Measurements from ENCODE around the gene ANKRD39. TPM values are rescaled to one million over a fixed set of nuclear protein-coding genes. Genes with fewer than 3 reads are reported as not detected.
"Not testable (repeated sequence)": the region's sequence is repeated elsewhere in the genome, so short reads cannot be mapped to it uniquely, and the experiment has no call there.

The ANKRD39 gene
- total RNA-seq, 2 experiments from 2014 or later = 31.2 to 33.9 TPM

- POLR2A ChIA-PET = no interaction called here
- Mint-ChIP-seq H3K36me3 (peaks cover 3% of the 10 kb centered on the region), H3K27ac (no peak overlapping the region), H3K27me3 (no peaks in the 10 kb centered on the region), H3K4me1 (peaks cover 4% of the 10 kb centered on the region), H3K9me3 (no peaks in the 10 kb centered on the region), H3K4me3 (no peak overlapping the region)
- DNase-seq (no peak), ATAC-seq (ENCODE audit: low read depth) (no peak)
Measured at GRCh38 chr2:96807127-96807471, 50.7 kb downstream of the ANKRD39 start.

DNA sequence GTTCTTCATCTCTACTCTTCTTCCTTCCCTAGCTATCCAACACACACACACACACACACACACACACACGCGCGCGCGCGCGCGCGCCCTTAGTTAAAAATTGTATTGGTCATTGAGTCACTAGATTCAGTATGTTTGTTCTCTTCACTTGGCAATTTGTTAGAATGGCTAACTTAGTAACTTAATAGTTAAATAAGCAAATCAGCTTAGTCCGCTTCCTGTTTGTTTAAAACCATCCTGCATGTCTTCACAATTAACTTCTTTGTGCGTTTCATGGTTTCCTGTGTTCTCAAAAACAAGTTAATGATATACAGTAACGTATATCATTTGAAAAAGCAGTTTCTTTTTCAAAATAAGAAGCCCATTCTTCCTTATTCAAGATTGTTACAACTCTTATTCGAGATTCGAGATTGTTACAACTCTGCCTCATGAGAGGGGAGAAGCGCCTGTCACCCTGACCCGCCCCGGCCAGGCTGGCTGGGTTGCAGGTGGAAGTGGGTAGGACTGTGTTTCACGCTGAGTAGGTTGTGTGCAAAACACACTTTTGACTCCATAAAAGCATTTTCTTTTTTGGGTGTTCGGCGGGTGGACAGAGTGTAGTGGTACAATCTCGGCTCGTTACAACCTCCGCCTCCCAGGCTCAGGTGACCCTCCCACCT lies 51.2 kb downstream of the ANKRD39 start:
- POLR2A ChIA-PET = interaction anchor here (0.5 kb wide), 1 partner anchor 197 kb away, joined by 3 read pairs; no protein-coding TSS in a partner anchor
- peaks cover 4% of the 10 kb centered on the region for H3K4me1 Mint-ChIP-seq
- no peak for DNase-seq
- peak overlapping the region; percentile 11 for H3K4me3 Mint-ChIP-seq
- no peaks in the 10 kb centered on the region for H3K9me3 Mint-ChIP-seq
- peaks cover 3% of the 10 kb centered on the region for H3K36me3 Mint-ChIP-seq
- peak; percentile 64 for ATAC-seq (ENCODE audit: low read depth)
- H3K27ac Mint-ChIP-seq = peak overlapping the region; percentile 64
- no peaks in the 10 kb centered on the region for H3K27me3 Mint-ChIP-seq

DNA sequence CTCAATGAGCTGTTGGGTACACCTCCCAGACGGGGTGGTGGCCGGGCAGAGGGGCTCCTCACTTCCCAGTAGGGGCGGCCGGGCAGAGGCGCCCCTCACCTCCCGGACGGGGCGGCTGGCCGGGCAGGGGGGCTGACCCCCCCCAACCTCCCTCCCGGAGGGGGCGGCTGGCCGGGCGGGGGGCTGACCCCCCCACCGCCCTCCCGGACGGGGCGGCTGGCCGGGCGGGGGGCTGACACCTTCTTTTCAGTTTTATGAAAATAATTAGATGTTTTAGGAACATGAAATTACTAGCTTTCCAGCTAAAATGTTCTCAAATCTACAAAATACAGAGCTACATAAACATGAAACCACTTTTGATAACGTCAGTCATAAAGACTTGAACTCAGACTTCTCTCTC lies 51.9 kb downstream of the ANKRD39 start:
- not testable (repeated sequence) for H3K27me3 Mint-ChIP-seq; H3K27ac Mint-ChIP-seq; ATAC-seq (ENCODE audit: low read depth); DNase-seq; H3K9me3 Mint-ChIP-seq; H3K4me1 Mint-ChIP-seq; H3K36me3 Mint-ChIP-seq; H3K4me3 Mint-ChIP-seq
- POLR2A ChIA-PET = interaction anchor here (0.5 to 0.6 kb wide), 2 partner anchors 26 to 196 kb away, joined by 3 to 4 read pairs; no protein-coding TSS in a partner anchor

- Mint-ChIP-seq H3K27ac (no peak overlapping the region), H3K4me3 (no peak overlapping the region)
Measured at GRCh38 chr2:96804986-96805385, 52.8 kb downstream of the ANKRD39 start.

DNA sequence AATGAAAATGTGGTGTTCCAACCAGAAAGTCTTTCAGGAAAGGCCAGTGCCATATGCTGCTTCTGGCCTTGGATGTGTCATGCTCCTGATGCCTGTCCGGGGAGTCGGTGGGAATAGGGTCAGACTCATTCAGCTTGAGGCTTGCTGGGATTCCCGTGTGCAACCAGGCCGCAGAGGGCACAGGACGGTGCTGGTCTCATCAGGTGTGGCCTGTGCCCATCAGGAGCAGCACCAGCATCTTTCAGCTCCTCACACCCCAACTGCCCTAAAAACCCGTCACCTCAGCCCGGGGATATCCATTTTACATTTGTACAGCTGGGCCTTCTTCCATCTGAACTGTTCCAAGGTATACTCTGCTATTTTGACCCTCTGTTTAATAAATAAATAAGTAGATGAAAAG lies 55.1 kb downstream of the ANKRD39 start:
- POLR2A ChIA-PET = no interaction called here
- H3K9me3 Mint-ChIP-seq = no peaks in the 10 kb centered on the region

More at GRCh38 chr2:96804986-96805385, 52.8 kb downstream of the ANKRD39 start:
- no peak for DNase-seq
- Mint-ChIP-seq H3K36me3 (peaks cover 3% of the 10 kb centered on the region), H3K27me3 (no peaks in the 10 kb centered on the region), H3K9me3 (no peaks in the 10 kb centered on the region), H3K4me1 (peaks cover 4% of the 10 kb centered on the region)
- POLR2A ChIA-PET = no interaction called here
- ATAC-seq (ENCODE audit: low read depth) = no peak

GRCh38 chr2:96801786-96802595 lies 55.8 kb downstream of the ANKRD39 start:
- Mint-ChIP-seq H3K27ac (no peak overlapping the region), H3K4me1 (peaks cover 4% of the 10 kb centered on the region), H3K4me3 (no peak overlapping the region), H3K27me3 (no peaks in the 10 kb centered on the region), H3K36me3 (no peaks in the 10 kb centered on the region), H3K9me3 (no peaks in the 10 kb centered on the region)
- ATAC-seq (ENCODE audit: low read depth) = no peak
- no peak for DNase-seq
- POLR2A ChIA-PET = no interaction called here

More for the DNA sequence above, 55.1 kb downstream of the ANKRD39 start:
- no peaks in the 10 kb centered on the region for H3K36me3 Mint-ChIP-seq
- no peak overlapping the region for H3K4me3 Mint-ChIP-seq
- H3K27ac Mint-ChIP-seq = no peak overlapping the region
- DNase-seq (no peak), ATAC-seq (ENCODE audit: low read depth) (no peak)
- H3K27me3 Mint-ChIP-seq = no peaks in the 10 kb centered on the region
- peaks cover 4% of the 10 kb centered on the region for H3K4me1 Mint-ChIP-seq

DNA sequence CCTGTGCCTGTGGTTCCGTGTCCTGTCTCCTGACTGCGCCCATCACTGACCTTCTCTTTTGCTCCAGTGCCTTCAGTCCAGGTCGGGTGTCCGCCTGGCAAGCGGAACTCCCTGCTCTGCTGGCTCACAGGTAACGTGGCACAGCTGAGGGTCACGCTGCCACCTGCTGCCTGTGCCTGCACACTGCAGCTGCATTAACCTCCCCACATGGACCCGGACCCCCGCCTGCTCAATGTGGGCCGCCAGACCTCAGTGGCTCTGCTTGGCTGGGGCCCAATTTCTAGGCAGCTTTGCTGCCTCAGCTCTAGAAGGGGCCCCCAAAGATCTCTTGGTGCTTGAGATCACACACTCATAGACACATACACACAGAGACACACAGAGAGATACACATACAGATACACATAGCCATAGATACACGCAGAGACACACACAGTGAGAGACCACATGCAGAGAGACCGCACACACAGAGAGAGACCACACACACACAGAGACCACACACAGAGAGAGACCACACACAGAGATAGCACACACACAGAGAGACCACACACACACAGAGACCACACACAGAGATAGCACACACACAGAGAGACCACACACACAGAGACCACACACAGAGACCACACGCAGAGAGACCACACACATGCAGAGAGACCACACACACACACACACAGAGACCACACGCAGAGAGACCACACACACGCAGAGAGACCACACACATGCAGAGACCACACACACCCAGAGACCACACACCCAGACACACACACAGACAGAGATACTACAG lies 56.6 kb downstream of the ANKRD39 start:
- H3K27ac Mint-ChIP-seq = no peak overlapping the region

DNA sequence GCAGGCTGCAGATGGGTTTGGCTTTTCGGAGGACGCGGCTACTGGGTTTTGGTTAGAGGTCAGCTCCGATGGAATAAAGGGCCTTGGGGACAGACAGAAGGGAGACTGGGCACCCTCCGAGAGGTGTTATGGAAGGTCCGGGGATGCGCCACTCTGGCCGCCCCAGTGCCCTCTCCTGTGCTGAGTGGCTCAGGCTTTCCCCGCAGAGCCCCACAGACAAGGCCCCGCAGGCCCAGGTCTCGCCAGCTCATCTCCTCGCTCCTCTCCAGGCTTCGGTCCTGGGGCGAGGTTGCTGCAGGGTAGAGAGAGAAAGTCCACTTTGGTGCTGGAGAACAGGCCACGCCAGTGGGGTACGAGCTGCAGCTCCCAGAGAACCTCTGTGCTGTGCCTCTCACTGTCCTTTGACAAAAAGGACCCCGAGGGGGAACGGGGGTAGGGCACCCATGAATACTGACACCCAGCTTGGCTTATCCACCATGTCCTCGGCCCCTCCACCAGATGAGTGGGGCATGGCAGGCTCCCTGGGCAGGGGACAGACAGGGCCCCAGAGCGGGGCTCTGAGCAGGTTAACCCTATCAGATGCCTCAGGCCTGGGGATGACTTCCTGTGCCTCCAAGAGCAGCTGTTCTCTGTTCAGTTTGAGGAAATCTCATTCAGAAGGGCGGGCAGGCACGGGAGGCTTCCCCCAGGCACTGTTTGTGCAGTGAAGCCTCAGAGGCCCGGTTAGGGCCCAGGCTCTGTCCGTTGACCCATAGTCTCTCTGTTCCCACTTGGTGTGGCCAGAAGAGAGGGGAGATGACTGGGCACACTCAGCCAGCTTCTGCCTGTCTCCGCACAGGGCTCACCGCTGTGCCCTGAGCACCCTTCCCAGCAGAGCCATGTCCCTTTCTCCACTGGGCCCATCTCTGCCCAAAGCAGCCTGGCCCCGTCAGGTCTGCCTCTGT lies 57.5 kb downstream of the ANKRD39 start:
- Mint-ChIP-seq H3K9me3 (no peaks in the 10 kb centered on the region), H3K4me3 (no peak overlapping the region), H3K27ac (no peak overlapping the region), H3K27me3 (no peaks in the 10 kb centered on the region), H3K4me1 (no peaks in the 10 kb centered on the region), H3K36me3 (no peaks in the 10 kb centered on the region)
- ATAC-seq (ENCODE audit: low read depth) = peak; percentile 22
- POLR2A ChIA-PET = interaction anchor here (0.6 to 0.9 kb wide), 2 partner anchors 20 to 57 kb away, joined by 4 to 9 read pairs; partner anchors contain the start of gene ANKRD39
- no peak for DNase-seq

More for the DNA sequence above, 56.6 kb downstream of the ANKRD39 start:
- H3K27me3 Mint-ChIP-seq = no peaks in the 10 kb centered on the region
- H3K4me3 Mint-ChIP-seq = no peak overlapping the region
- H3K9me3 Mint-ChIP-seq = no peaks in the 10 kb centered on the region
- ATAC-seq (ENCODE audit: low read depth) = peak; percentile 88
- peak; percentile 75 for DNase-seq
- peaks cover under 1% of the 10 kb centered on the region for H3K4me1 Mint-ChIP-seq
- H3K36me3 Mint-ChIP-seq = no peaks in the 10 kb centered on the region
- POLR2A ChIA-PET = interaction anchor here (0.9 kb wide), 1 partner anchor 56 kb away, joined by 4 read pairs; the partner anchor contains the start of gene ANKRD39

- no peak for ATAC-seq (ENCODE audit: low read depth)
Measured at GRCh38 chr2:96799623-96799935, 58.2 kb downstream of the ANKRD39 start.

DNA sequence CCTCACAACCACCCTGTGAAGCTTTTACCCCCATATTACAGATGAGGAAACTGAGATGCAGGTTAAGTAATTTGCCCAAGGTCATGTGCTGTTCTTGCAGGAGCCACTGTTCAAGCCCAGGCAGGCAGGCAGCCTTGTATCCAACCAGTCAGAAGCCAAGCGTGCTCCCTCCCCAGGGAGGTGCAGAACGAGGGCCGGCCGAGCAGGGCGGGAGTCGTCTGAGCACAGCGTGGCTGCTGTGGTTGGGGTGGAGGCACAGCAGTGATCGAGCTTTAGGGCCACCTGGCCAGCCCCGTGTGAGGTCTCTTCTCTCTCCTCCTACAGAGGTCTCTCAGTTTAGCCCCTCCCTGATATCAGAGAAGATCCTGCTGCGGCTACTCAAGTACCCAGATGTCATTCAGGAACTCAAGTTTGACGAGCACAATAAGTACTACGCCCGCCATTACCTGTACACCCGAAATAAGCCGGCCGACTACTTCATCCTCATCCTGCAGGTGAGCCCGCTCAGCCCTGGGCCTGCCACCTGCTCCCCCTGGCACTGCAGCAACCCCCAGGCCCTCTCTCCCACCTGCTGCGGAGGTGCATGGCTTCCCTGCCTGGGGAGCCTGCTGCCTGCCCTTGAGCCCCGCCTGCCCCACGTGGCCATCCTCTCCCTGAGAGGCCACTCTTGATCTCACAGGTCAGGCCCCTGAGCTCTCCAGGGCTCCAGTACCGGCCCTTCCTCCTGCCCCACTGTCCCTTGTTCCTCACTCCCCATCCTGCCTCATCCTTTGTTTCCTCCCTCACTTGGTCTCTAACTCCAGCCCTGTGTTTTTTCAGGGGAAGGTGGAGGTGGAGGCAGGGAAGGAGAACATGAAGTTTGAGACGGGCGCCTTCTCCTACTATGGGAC lies 58.8 kb downstream of the ANKRD39 start:
- Mint-ChIP-seq H3K27me3 (no peaks in the 10 kb centered on the region), H3K27ac (no peak overlapping the region), H3K9me3 (no peaks in the 10 kb centered on the region), H3K36me3 (no peaks in the 10 kb centered on the region), H3K4me1 (no peaks in the 10 kb centered on the region), H3K4me3 (no peak overlapping the region)
- DNase-seq (no peak), ATAC-seq (ENCODE audit: low read depth) (no peak)
- POLR2A ChIA-PET = no interaction called here

More at GRCh38 chr2:96799623-96799935, 58.2 kb downstream of the ANKRD39 start:
- POLR2A ChIA-PET = no interaction called here
- no peaks in the 10 kb centered on the region for H3K9me3 Mint-ChIP-seq
- H3K4me1 Mint-ChIP-seq = no peaks in the 10 kb centered on the region
- no peak for DNase-seq
- H3K36me3 Mint-ChIP-seq = no peaks in the 10 kb centered on the region
- no peak overlapping the region for H3K27ac Mint-ChIP-seq
- H3K27me3 Mint-ChIP-seq = no peaks in the 10 kb centered on the region
- no peak overlapping the region for H3K4me3 Mint-ChIP-seq
